ENCODE data around the gene AOPEP. TPM values are rescaled to one million over a fixed set of nuclear protein-coding genes. Genes with fewer than 3 reads are reported as not detected.
"Not testable (repeated sequence)": the region's sequence is repeated elsewhere in the genome, so short reads cannot be mapped to it uniquely, and the experiment has no call there.

AOPEP gene
- total RNA-seq, 4 donors from 2014 or later = 126 to 216 (median 136) TPM

GRCh38 chr9:94839398-94839797 lies 112.9 kb downstream of the AOPEP start:
- Histone ChIP-seq H3K4me1 (peaks cover 5 to 12% of the 10 kb centered on the region in 2 donors), H3K9me3 (no peaks in the 10 kb centered on the region), H3K36me3 (no peaks in the 10 kb centered on the region), H3K4me3 (replicated peaks in 1 of 3) (no peak overlapping the region), H3K27ac (no peak overlapping the region), H3K27me3 (no peaks in the 10 kb centered on the region)
- no peak for DNase-seq
- TF ChIP-seq, protein P1, sequence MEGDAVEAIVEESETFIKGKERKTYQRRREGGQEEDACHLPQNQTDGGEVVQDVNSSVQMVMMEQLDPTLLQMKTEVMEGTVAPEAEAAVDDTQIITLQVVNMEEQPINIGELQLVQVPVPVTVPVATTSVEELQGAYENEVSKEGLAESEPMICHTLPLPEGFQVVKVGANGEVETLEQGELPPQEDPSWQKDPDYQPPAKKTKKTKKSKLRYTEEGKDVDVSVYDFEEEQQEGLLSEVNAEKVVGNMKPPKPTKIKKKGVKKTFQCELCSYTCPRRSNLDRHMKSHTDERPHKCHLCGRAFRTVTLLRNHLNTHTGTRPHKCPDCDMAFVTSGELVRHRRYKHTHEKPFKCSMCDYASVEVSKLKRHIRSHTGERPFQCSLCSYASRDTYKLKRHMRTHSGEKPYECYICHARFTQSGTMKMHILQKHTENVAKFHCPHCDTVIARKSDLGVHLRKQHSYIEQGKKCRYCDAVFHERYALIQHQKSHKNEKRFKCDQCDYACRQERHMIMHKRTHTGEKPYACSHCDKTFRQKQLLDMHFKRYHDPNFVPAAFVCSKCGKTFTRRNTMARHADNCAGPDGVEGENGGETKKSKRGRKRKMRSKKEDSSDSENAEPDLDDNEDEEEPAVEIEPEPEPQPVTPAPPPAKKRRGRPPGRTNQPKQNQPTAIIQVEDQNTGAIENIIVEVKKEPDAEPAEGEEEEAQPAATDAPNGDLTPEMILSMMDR (IDR thresholded peaks at IDR 0.05) = no peak
- no peak for TF ChIP-seq POLR2A (IDR thresholded peaks at IDR 0.05)
- intact Hi-C loops (cut with DNase I) = no loop called here
- 89 to 100% methylated on average over 1 of the region's 1 CpG for WGBS, 2 donors

- Histone ChIP-seq H3K36me3 (no peaks in the 10 kb centered on the region), H3K4me1 (peaks cover 5 to 12% of the 10 kb centered on the region in 2 donors), H3K4me3 (replicated peaks in 1 of 3) (no peak overlapping the region), H3K27ac (no peak overlapping the region), H3K27me3 (no peaks in the 10 kb centered on the region), H3K9me3 (no peaks in the 10 kb centered on the region)
- no peak for DNase-seq
- intact Hi-C loops (cut with DNase I) = no loop called here
- no peak for TF ChIP-seq POLR2A (IDR thresholded peaks at IDR 0.05)
- TF ChIP-seq, protein P1 (IDR thresholded peaks at IDR 0.05) = no peak
These were observed 114.2 kb downstream of the AOPEP start for GRCh38 chr9:94840738-94841137.

GRCh38 chr9:94843134-94843533 lies 116.6 kb downstream of the AOPEP start:
- H3K4me3 ChIP-seq (replicated peaks in 1 of 3) = no peak overlapping the region
- intact Hi-C loops (cut with DNase I) = no loop called here
- 33 to 49% methylated on average over 4 of the region's 4 CpGs for WGBS, 2 donors

DNA sequence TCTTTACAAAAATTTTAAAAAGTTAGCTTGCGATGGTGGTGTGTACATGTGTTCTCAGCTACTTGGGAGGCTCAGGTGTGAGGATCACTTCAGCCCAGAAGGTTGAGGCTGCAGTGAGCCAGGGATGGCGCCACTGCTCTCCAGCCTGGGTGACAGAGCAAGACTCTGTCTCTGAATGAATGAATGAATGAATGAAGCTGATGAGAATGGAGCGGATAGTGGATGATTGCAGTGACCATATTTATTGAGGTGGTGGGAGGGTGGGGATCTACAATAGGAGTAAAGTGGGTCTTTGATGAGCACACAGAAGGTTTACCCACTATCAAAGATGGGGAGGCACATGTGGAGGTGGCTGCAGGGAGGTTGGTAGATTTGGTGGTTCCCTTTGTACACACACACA lies 120.2 kb downstream of the AOPEP start:
- 98 to 100% methylated on average over 3 of the region's 3 CpGs for WGBS, 2 donors
- peaks cover 5 to 31% of the 10 kb centered on the region in 2 donors for H3K4me1 ChIP-seq
- intact Hi-C loops (cut with DNase I) = no loop called here
- no peaks in the 10 kb centered on the region for H3K36me3 ChIP-seq
- DNase-seq = no peak
- H3K9me3 ChIP-seq = no peaks in the 10 kb centered on the region
- no peak for TF ChIP-seq POLR2A (IDR thresholded peaks at IDR 0.05)
- TF ChIP-seq, protein P1 (IDR thresholded peaks at IDR 0.05) = no peak
- no peaks in the 10 kb centered on the region for H3K27me3 ChIP-seq
- H3K4me3 ChIP-seq (replicated peaks in 1 of 3) = no peak overlapping the region
- H3K27ac ChIP-seq = no peak overlapping the region

More at GRCh38 chr9:94843134-94843533, 116.6 kb downstream of the AOPEP start:
- peaks cover 5 to 20% of the 10 kb centered on the region in 2 donors for H3K4me1 ChIP-seq
- H3K27me3 ChIP-seq = no peaks in the 10 kb centered on the region
- H3K36me3 ChIP-seq = no peaks in the 10 kb centered on the region
- peak; percentile 16 to 33 for DNase-seq
- TF ChIP-seq, protein P1 (IDR thresholded peaks at IDR 0.05) = no peak
- no peak for TF ChIP-seq POLR2A (IDR thresholded peaks at IDR 0.05)
- peak overlapping the region in 2 of 3 donors; percentile 8 to 13 for H3K27ac ChIP-seq
- no peaks in the 10 kb centered on the region for H3K9me3 ChIP-seq

DNA sequence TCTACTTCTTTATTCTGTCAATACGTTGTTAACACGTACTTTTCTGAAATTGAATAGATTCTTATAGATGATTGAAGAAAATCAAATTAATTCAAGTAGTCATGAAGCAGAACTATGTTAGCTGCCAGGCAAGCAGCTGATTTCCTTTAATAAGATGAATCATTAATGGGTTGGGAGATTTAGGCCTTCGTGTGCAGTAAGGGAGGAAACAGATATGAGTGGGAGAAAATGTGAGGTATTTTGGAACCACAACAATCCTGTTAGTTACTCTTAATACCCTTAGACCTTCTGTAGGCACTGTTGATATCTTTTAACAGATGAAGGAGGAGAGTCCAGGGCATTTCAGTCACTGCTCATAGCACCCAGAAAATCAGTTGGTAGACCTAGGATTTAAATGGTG lies 121.0 kb downstream of the AOPEP start:
- Histone ChIP-seq H3K9me3 (no peaks in the 10 kb centered on the region), H3K27me3 (no peaks in the 10 kb centered on the region), H3K27ac (no peak overlapping the region), H3K4me3 (replicated peaks in 1 of 3) (no peak overlapping the region), H3K4me1 (peaks cover 5 to 34% of the 10 kb centered on the region in 2 donors), H3K36me3 (no peaks in the 10 kb centered on the region)
- no peak for DNase-seq
- TF ChIP-seq, protein P1 (IDR thresholded peaks at IDR 0.05) = no peak
- TF ChIP-seq POLR2A (IDR thresholded peaks at IDR 0.05) = no peak
- 70 to 80% methylated on average over 3 of the region's 3 CpGs for WGBS, 2 donors
- intact Hi-C loops (cut with DNase I) = no loop called here

- DNase-seq; H3K4me3 ChIP-seq (replicated peaks in 1 of 3); H3K9me3 ChIP-seq; H3K27ac ChIP-seq; H3K36me3 ChIP-seq; intact Hi-C loops (cut with DNase I); H3K27me3 ChIP-seq: not testable (repeated sequence)
- peaks cover 0 to 23% of the 10 kb centered on the region in 2 donors for H3K4me1 ChIP-seq
- 98 to 99% methylated on average over 10 of the region's 10 CpGs for WGBS, 2 donors
These were observed 122.3 kb downstream of the AOPEP start for GRCh38 chr9:94848791-94849190.

All from thyroid gland (tissue), 4 donors.